DND-41 (cell line): ENCODE results near the gene TMEM231.

Source experiments
- EZH2 ChIP-seq: IDR thresholded peaks from 3 replicates; pipeline ENCODE4 v1.6.1; 2012; ENCODE audit warnings: borderline replicate concordance, low read depth, mild to moderate bottlenecking, moderate library complexity, low read length, inconsistent platforms; ENCODE audit not compliant: severe bottlenecking
- TF ChIP-seq, protein P1 (sequence below): IDR thresholded peaks from 2 replicates; pipeline ENCODE4 v1.5.1; 2012; ENCODE audit warnings: borderline replicate concordance, low read length, moderate library complexity, mild to moderate bottlenecking; ENCODE audit not compliant: poor library complexity, severe bottlenecking; ENCODE audit errors: extremely low read depth

DNA sequence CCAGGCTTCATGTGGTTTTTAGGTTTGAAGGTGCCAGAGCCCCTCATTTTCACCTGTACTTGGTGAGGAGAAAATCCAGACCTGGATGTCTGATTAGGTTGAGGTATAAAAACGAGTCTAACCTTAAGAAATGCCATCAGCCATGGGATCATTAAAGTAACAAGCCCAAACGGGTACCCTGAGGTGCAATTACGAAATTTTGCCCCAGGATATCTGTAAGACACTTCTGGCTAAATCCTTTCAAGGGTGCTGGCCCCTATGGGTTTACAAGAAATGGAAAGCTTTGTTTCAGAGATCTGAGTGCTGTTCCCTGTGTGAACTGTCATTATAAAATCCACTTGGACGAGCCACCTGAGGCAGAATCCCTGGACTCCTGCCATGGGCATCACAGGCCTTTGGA lies 47.2 kb upstream of the TMEM231 start:
- TF ChIP-seq, protein P1, sequence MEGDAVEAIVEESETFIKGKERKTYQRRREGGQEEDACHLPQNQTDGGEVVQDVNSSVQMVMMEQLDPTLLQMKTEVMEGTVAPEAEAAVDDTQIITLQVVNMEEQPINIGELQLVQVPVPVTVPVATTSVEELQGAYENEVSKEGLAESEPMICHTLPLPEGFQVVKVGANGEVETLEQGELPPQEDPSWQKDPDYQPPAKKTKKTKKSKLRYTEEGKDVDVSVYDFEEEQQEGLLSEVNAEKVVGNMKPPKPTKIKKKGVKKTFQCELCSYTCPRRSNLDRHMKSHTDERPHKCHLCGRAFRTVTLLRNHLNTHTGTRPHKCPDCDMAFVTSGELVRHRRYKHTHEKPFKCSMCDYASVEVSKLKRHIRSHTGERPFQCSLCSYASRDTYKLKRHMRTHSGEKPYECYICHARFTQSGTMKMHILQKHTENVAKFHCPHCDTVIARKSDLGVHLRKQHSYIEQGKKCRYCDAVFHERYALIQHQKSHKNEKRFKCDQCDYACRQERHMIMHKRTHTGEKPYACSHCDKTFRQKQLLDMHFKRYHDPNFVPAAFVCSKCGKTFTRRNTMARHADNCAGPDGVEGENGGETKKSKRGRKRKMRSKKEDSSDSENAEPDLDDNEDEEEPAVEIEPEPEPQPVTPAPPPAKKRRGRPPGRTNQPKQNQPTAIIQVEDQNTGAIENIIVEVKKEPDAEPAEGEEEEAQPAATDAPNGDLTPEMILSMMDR = no peak
- TF ChIP-seq EZH2 = no peak
